CD14-positive monocyte (primary cell): ENCODE results near the gene PLXNA2. TPM values are rescaled to one million over a fixed set of nuclear protein-coding genes. Genes with fewer than 3 reads are reported as not detected.

Source experiments
- DNase-seq, 3 donors: peaks; one replicate each; pipeline ENCODE4 v3.0.0-alpha.2; 2011 to 2022
- H2AFZ ChIP-seq: 2 replicates; pipeline ENCODE4 v1.6.0; 2012; ENCODE audit warnings: mild to moderate bottlenecking, low read depth, low read length, inconsistent platforms; ENCODE audit not compliant: insufficient read depth, poor library complexity, severe bottlenecking
- H3K27ac ChIP-seq, 2 donors: 1 replicate in 1 of 2; 2 replicates in 1 of 2; pipeline ENCODE4 v1.5.1; 2012 to 2013; ENCODE audit warnings: low read length in 2 of 2, control low read depth in 1 of 2, inconsistent platforms in 1 of 2, low read depth in 1 of 2, mild to moderate bottlenecking in 1 of 2
- H3K27me3 ChIP-seq, 2 donors: one replicate each; pipeline versions ENCODE4 v1.6.0 to v1.6.1; 2011 to 2013; ENCODE audit warnings: low read length in 2 of 2; ENCODE audit not compliant: control insufficient read depth in 2 of 2, insufficient read depth in 2 of 2
- H3K36me3 ChIP-seq, 2 donors: replicated peaks in 1 of 2; 1 replicate in 1 of 2; 2 replicates in 1 of 2; pipeline versions ENCODE4 v1.5.1 to v1.6.1; 2012 to 2013; ENCODE audit warnings: low read length in 2 of 2, control low read depth in 1 of 2, inconsistent platforms in 1 of 2, mild to moderate bottlenecking in 1 of 2; ENCODE audit not compliant: insufficient read depth in 2 of 2, control insufficient read depth in 1 of 2
- H3K4me1 ChIP-seq, 2 donors: 1 replicate in 1 of 2; 2 replicates in 1 of 2; pipeline versions ENCODE4 v1.5.1 to v1.6.1; 2012 to 2013; ENCODE audit warnings: low read length in 2 of 2, control low read depth in 1 of 2, inconsistent platforms in 1 of 2, mild to moderate bottlenecking in 1 of 2, moderate library complexity in 1 of 2; ENCODE audit not compliant: insufficient read depth in 2 of 2, control insufficient read depth in 1 of 2
- H3K4me2 ChIP-seq: replicated peaks from 2 replicates; pipeline ENCODE3; 2012; ENCODE audit warnings: low read length, moderate library complexity, mild to moderate bottlenecking; ENCODE audit not compliant: poor library complexity, severe bottlenecking; ENCODE audit errors: extremely low read depth
- H3K4me3 ChIP-seq, 3 experiments: fragments of 200-600 bp in 1 of 3; sonication (generic) in 1 of 3; replicated peaks in 1 of 3; 1 replicate in 2 of 3; 2 replicates in 1 of 3; pipeline ENCODE4 v1.5.1; 2011 to 2013; ENCODE audit warnings: low read length in 3 of 3, mild to moderate bottlenecking in 3 of 3, control low read depth in 2 of 3, low read depth in 2 of 3, inconsistent platforms in 1 of 3, moderate library complexity in 1 of 3
- H3K79me2 ChIP-seq: 2 replicates; pipeline ENCODE4 v1.6.0; 2012; ENCODE audit warnings: mild to moderate bottlenecking, control low read depth, inconsistent platforms, low read length, moderate library complexity; ENCODE audit not compliant: insufficient read depth
- H3K9ac ChIP-seq: 2 replicates; pipeline ENCODE4 v1.6.0; 2017; ENCODE audit warnings: low read length, mild to moderate bottlenecking; ENCODE audit not compliant: insufficient read depth, poor library complexity, severe bottlenecking
- H3K9me3 ChIP-seq, 2 donors: replicated peaks in 1 of 2; 1 replicate in 1 of 2; 2 replicates in 1 of 2; pipeline versions ENCODE4 v1.5.1 to v1.6.1; 2012 to 2013; ENCODE audit warnings: low read length in 2 of 2, control low read depth in 1 of 2; ENCODE audit not compliant: control insufficient read depth in 1 of 2, insufficient read depth in 1 of 2
- H4K20me1 ChIP-seq: 2 replicates; pipeline ENCODE4 v1.6.0; 2012; ENCODE audit warnings: mild to moderate bottlenecking, low read length, control low read depth, moderate library complexity; ENCODE audit not compliant: insufficient read depth
- H3K27ac Mint-ChIP-seq, 7 donors: one replicate each; pipeline ENCODE4 v1.8.0; 2020; ENCODE audit warnings: mild to moderate bottlenecking in 7 of 7, mixed read lengths in 7 of 7, moderate library complexity in 6 of 7, inconsistent platforms in 2 of 7
- H3K27me3 Mint-ChIP-seq, 3 donors: one replicate each; pipeline ENCODE4 v1.8.0; 2021 to 2022; ENCODE audit warnings: low read depth in 3 of 3, mild to moderate bottlenecking in 3 of 3, mixed read lengths in 3 of 3, moderate library complexity in 3 of 3, inconsistent platforms in 1 of 3
- H3K36me3 Mint-ChIP-seq, 2 donors: one replicate each; pipeline ENCODE4 v1.8.0; 2020; ENCODE audit warnings: mixed read lengths in 2 of 2, inconsistent platforms in 1 of 2, mild to moderate bottlenecking in 1 of 2
- H3K4me1 Mint-ChIP-seq: one replicate; pipeline ENCODE4 v1.8.0; 2020; ENCODE audit warnings: mild to moderate bottlenecking, mixed read lengths
- H3K4me3 Mint-ChIP-seq, 2 donors: one replicate each; pipeline ENCODE4 v1.8.0; 2020; ENCODE audit warnings: mild to moderate bottlenecking in 2 of 2, mixed read lengths in 2 of 2, moderate library complexity in 1 of 2
- H3K9me3 Mint-ChIP-seq, 7 donors: one replicate each; pipeline ENCODE4 v1.8.0; 2020 to 2022; ENCODE audit warnings: mixed read lengths in 7 of 7, mild to moderate bottlenecking in 6 of 7, moderate library complexity in 6 of 7, inconsistent platforms in 2 of 7
- WGBS: methylation state at CpG from one replicate; pipeline ENCODE4 v1.1.5; 2013; ENCODE audit warnings: missing lambda C conversion rate; ENCODE audit not compliant: insufficient coverage; 5-methylcytosine and 5-hydroxymethylcytosine counted together
- intact Hi-C, 2 donors: fragments of 100-400 bp; cut with micrococcal nuclease; formaldehyde crosslinking; loops; one replicate each; pipeline versions ENCODE4 v1.15.0 to v1.15.1; 2023
- polyA plus RNA-seq, 3 donors: library from polyadenylated mRNA; depleted of rRNA in 1 of 3; unstranded in 2 of 3; stranded (reverse) in 1 of 3; fragments of 300-500 nt in 2 of 3; fragments of >200 nt in 1 of 3; fragmentation: Illumina TruSeq in 2 of 3; gene quantifications; 1 replicate in 2 of 3; 2 replicates in 1 of 3; pipeline ENCODE4 v1.2.3, GENCODE V29; 2012 to 2021
- TF ChIP-seq, protein P1 (sequence below): fragments of 200-600 bp; IDR thresholded peaks from one replicate; pipeline ENCODE4 v1.8.0; 2022; ENCODE audit warnings: antibody characterized with exemption, mild to moderate bottlenecking

The PLXNA2 gene
- polyA plus RNA-seq, 3 donors, result 0.75 to 2.1 (median 1.1) TPM

- Histone ChIP-seq H3K27me3 (no peaks in the 10 kb centered on the region), H3K36me3 (no peaks in the 10 kb centered on the region), H4K20me1 (no peaks in the 10 kb centered on the region), H3K27ac (no peak overlapping the region), H3K79me2 (no peaks in the 10 kb centered on the region), H3K4me2 (no peak overlapping the region), H3K4me3 (no peak overlapping the region), H2AFZ (no peak overlapping the region), H3K9me3 (no peaks in the 10 kb centered on the region), H3K4me1 (peaks cover 9 to 15% of the 10 kb centered on the region in 2 donors), H3K9ac (no peak overlapping the region)
- no peak overlapping the region for H3K27ac Mint-ChIP-seq
- H3K27me3 Mint-ChIP-seq, result peaks cover 0 to 9% (median 2%) of the 10 kb centered on the region in 3 donors
- no peak overlapping the region for H3K4me3 Mint-ChIP-seq
- TF ChIP-seq, protein P1, sequence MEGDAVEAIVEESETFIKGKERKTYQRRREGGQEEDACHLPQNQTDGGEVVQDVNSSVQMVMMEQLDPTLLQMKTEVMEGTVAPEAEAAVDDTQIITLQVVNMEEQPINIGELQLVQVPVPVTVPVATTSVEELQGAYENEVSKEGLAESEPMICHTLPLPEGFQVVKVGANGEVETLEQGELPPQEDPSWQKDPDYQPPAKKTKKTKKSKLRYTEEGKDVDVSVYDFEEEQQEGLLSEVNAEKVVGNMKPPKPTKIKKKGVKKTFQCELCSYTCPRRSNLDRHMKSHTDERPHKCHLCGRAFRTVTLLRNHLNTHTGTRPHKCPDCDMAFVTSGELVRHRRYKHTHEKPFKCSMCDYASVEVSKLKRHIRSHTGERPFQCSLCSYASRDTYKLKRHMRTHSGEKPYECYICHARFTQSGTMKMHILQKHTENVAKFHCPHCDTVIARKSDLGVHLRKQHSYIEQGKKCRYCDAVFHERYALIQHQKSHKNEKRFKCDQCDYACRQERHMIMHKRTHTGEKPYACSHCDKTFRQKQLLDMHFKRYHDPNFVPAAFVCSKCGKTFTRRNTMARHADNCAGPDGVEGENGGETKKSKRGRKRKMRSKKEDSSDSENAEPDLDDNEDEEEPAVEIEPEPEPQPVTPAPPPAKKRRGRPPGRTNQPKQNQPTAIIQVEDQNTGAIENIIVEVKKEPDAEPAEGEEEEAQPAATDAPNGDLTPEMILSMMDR, result no peak
- H3K36me3 Mint-ChIP-seq, result no peaks in the 10 kb centered on the region
- 80% methylated on average over 1 of the region's 9 CpGs for WGBS
- intact Hi-C loops, result no loop called here
- H3K9me3 Mint-ChIP-seq, result no peaks in the 10 kb centered on the region
- H3K4me1 Mint-ChIP-seq, result peaks cover 22% of the 10 kb centered on the region
- DNase-seq, result no peak
These were observed 34.1 kb downstream of the PLXNA2 start for GRCh38 chr1:208209896-208210589.

DNA sequence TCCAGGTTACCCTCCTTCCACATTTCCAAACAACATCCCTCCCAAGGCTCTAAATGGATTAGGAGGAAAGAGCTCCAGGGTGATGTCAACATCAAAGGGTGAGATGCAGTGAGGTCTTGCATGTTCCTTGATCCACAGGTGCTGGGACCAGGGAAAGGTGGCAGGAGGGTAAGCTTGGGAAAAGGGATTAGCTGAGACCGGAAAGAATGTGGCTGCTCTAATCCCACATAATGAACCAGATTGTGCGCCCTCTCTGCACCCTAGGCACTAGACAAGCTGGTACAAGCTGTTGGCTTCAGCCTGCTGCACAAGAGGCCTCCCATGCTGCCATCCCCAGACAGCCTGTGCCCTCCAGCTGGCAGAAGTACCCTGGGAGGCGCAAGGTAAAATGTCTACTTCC, 34.9 kb downstream of the PLXNA2 start:
- Mint-ChIP-seq H3K27me3 (peaks cover 0 to 9% (median 2%) of the 10 kb centered on the region in 3 donors), H3K36me3 (no peaks in the 10 kb centered on the region), H3K27ac (no peak overlapping the region), H3K4me3 (no peak overlapping the region), H3K4me1 (peaks cover 22% of the 10 kb centered on the region), H3K9me3 (no peaks in the 10 kb centered on the region)
- Histone ChIP-seq H3K79me2 (no peaks in the 10 kb centered on the region), H3K9me3 (no peaks in the 10 kb centered on the region), H3K4me1 (peaks cover 9 to 15% of the 10 kb centered on the region in 2 donors), H3K27ac (no peak overlapping the region), H2AFZ (no peak overlapping the region), H3K4me3 (no peak overlapping the region), H3K9ac (no peak overlapping the region), H3K36me3 (no peaks in the 10 kb centered on the region), H3K27me3 (no peaks in the 10 kb centered on the region), H4K20me1 (no peaks in the 10 kb centered on the region), H3K4me2 (no peak overlapping the region)
- 80% methylated on average over 2 of the region's 3 CpGs for whole genome bisulfite sequencing
- intact Hi-C loops, result no loop called here
- TF ChIP-seq, protein P1, result no peak
- DNase-seq, result no peak
